Neural cell (in vitro differentiated cells): ENCODE data around the gene CHKB. TPM values are rescaled to one million over a fixed set of nuclear protein-coding genes. Genes with fewer than 3 reads are reported as not detected.

ENCODE experiments used
- H2AFZ ChIP-seq: fragments of 200-600, 300-800 bp; sonication (generic), shearing (Covaris generic); 2 replicates; pipeline ENCODE4 v1.6.0; 2014; ENCODE audit warnings: low read depth, mild to moderate bottlenecking, antibody characterized with exemption, low read length, moderate library complexity
- H3F3A ChIP-seq: fragments of 200-600 bp; shearing (Covaris generic); 2 replicates; pipeline ENCODE4 v1.6.1; 2016; ENCODE audit warnings: mild to moderate bottlenecking, moderate library complexity, mixed read lengths, antibody characterized with exemption, low read length; ENCODE audit not compliant: insufficient read depth, poor library complexity, severe bottlenecking
- H3K27ac ChIP-seq: fragments of 200-600, 300-800 bp; sonication (generic), shearing (Covaris generic); 2 replicates; pipeline ENCODE4 v1.5.1; 2014; ENCODE audit warnings: mild to moderate bottlenecking, low read length, moderate library complexity
- H3K27me3 ChIP-seq: fragments of 300-800, 200-600 bp; sonication (generic), shearing (Covaris generic); 2 replicates; pipeline ENCODE4 v1.6.0; 2014; ENCODE audit warnings: mild to moderate bottlenecking, low read depth, low read length, moderate library complexity; ENCODE audit not compliant: insufficient read depth
- H3K36me3 ChIP-seq: fragments of 300-800, 200-600 bp; sonication (generic), shearing (Covaris generic); 2 replicates; pipeline ENCODE4 v1.5.1; 2014; ENCODE audit warnings: mild to moderate bottlenecking, antibody characterized with exemption, low read length, moderate library complexity; ENCODE audit not compliant: insufficient read depth
- H3K4me2 ChIP-seq: fragments of 300-800, 200-600 bp; sonication (generic), shearing (Covaris generic); 2 replicates; pipeline ENCODE4 v1.6.0; 2014; ENCODE audit warnings: mild to moderate bottlenecking, low read length
- H3K4me3 ChIP-seq: fragments of 300-800, 200-600 bp; sonication (generic), shearing (Covaris generic); 2 replicates; pipeline ENCODE4 v1.5.1; 2014; ENCODE audit warnings: mild to moderate bottlenecking, low read length, moderate library complexity
- H3K79me2 ChIP-seq: fragments of 200-600 bp; shearing (Covaris generic); replicated peaks from 2 replicates; pipeline ENCODE4 v1.6.0; 2014; ENCODE audit warnings: mild to moderate bottlenecking, low read length, moderate library complexity; ENCODE audit not compliant: insufficient read depth
- H3K9ac ChIP-seq: fragments of 300-800, 200-600 bp; sonication (generic), shearing (Covaris generic); 2 replicates; pipeline ENCODE4 v1.6.1; 2016; ENCODE audit warnings: mild to moderate bottlenecking, low read length, mixed read lengths
- H3K9me2 ChIP-seq: fragments of 200-600 bp; shearing (Covaris generic); 2 replicates; pipeline ENCODE4 v1.6.1; 2016; ENCODE audit warnings: mild to moderate bottlenecking, low read length, mixed read lengths; ENCODE audit not compliant: insufficient read depth
- H3K9me3 ChIP-seq: fragments of 200-600, 300-800 bp; sonication (generic), shearing (Covaris generic); 2 replicates; pipeline ENCODE4 v1.6.1; 2016; ENCODE audit warnings: mild to moderate bottlenecking, mixed run types, low read length, moderate library complexity, mixed read lengths
- H4K20me1 ChIP-seq: fragments of 200-600 bp; shearing (Covaris generic); 2 replicates; pipeline ENCODE4 v1.6.1; 2016; ENCODE audit warnings: mild to moderate bottlenecking, mixed run types; ENCODE audit not compliant: insufficient read depth
- CTCF ChIP-seq: fragments of 450-650 bp; IDR thresholded peaks from 2 replicates; pipeline ENCODE4 v1.5.1; 2014; ENCODE audit warnings: antibody characterized with exemption, mild to moderate bottlenecking, moderate library complexity; ENCODE audit not compliant: poor library complexity, severe bottlenecking
- EP300 ChIP-seq: fragments of 450-650 bp; conservative IDR thresholded peaks from 2 replicates; pipeline ENCODE4 v1.6.1; 2014; ENCODE audit warnings: antibody characterized with exemption, mild to moderate bottlenecking, moderate library complexity; ENCODE audit not compliant: poor library complexity, severe bottlenecking
- EZH2 ChIP-seq: fragments of 200-600, 300-800 bp; shearing (Covaris generic), sonication (generic); IDR thresholded peaks from 2 replicates; pipeline ENCODE4 v1.6.1; 2014; ENCODE audit warnings: antibody characterized with exemption, low read length, borderline replicate concordance, mild to moderate bottlenecking; ENCODE audit not compliant: insufficient read depth, poor library complexity, severe bottlenecking
- MXI1 ChIP-seq: fragments of 450-650 bp; conservative IDR thresholded peaks from 2 replicates; pipeline ENCODE4 v1.6.1; 2014; ENCODE audit warnings: antibody characterized with exemption, mild to moderate bottlenecking; ENCODE audit not compliant: poor library complexity, severe bottlenecking
- POLR2AphosphoS5 ChIP-seq: IDR thresholded peaks from 2 replicates; pipeline ENCODE4 v1.6.1; 2012
- RAD21 ChIP-seq: fragments of 450-650 bp; conservative IDR thresholded peaks from 2 replicates; pipeline ENCODE4 v1.6.1; 2014; ENCODE audit warnings: antibody characterized with exemption, mild to moderate bottlenecking, moderate library complexity
- REST ChIP-seq: IDR thresholded peaks from 2 replicates; pipeline ENCODE4 v1.6.1; 2012; ENCODE audit warnings: borderline replicate concordance
- SMC3 ChIP-seq: fragments of 450-650 bp; conservative IDR thresholded peaks from 2 replicates; pipeline ENCODE4 v1.6.1; 2014; ENCODE audit warnings: antibody characterized with exemption, mild to moderate bottlenecking, moderate library complexity; ENCODE audit not compliant: poor library complexity
- TAF1 ChIP-seq: IDR thresholded peaks from 2 replicates; pipeline ENCODE4 v1.6.1; 2012; ENCODE audit warnings: low read depth
- polyA plus RNA-seq: library from polyadenylated mRNA; depleted of rRNA; stranded (reverse); fragments of >200 nt; gene quantifications from 2 replicates; pipeline ENCODE4 v1.2.3, GENCODE V29; 2014

CHKB gene
- polyA plus RNA-seq, 1 donor from 2014 or later: 173 TPM

- Histone ChIP-seq H3K9me2 (no peaks in the 10 kb centered on the region), H3K27me3 (no peaks in the 10 kb centered on the region), H3K4me2 (peak overlapping the region; percentile 41), H3K9ac (peak overlapping the region; percentile 89), H3F3A (no peaks in the 10 kb centered on the region), H3K4me3 (peak overlapping the region; percentile 93), H3K9me3 (no peaks in the 10 kb centered on the region), H2AFZ (no peak overlapping the region), H4K20me1 (no peaks in the 10 kb centered on the region), H3K36me3 (no peaks in the 10 kb centered on the region), H3K79me2 (no peaks in the 10 kb centered on the region), H3K27ac (peak overlapping the region; percentile 73)
- no peak for TF ChIP-seq TAF1
- TF ChIP-seq MXI1: no peak
- TF ChIP-seq POLR2AphosphoS5: no peak
- no peak for TF ChIP-seq REST
- TF ChIP-seq SMC3: no peak
- TF ChIP-seq CTCF: no peak
- TF ChIP-seq RAD21: no peak
- TF ChIP-seq EP300: no peak
- TF ChIP-seq EZH2: no peak
These were observed 19.2 kb upstream of the CHKB start for GRCh38 chr22:50601669-50602337.

- Histone ChIP-seq H3K9ac (peak overlapping the region; percentile 89), H2AFZ (peak overlapping the region; percentile 51), H3F3A (no peaks in the 10 kb centered on the region), H3K27ac (peak overlapping the region; percentile 73), H3K79me2 (no peaks in the 10 kb centered on the region), H4K20me1 (no peaks in the 10 kb centered on the region), H3K4me2 (peak overlapping the region; percentile 59), H3K27me3 (no peaks in the 10 kb centered on the region), H3K4me3 (peak overlapping the region; percentile 93), H3K9me3 (no peaks in the 10 kb centered on the region), H3K9me2 (no peaks in the 10 kb centered on the region), H3K36me3 (no peaks in the 10 kb centered on the region)
- TF ChIP-seq EP300 (no peak), REST (no peak), CTCF (no peak), TAF1 (no peak), RAD21 (no peak), MXI1 (no peak), EZH2 (no peak), POLR2AphosphoS5 (no peak), SMC3 (no peak)
These were observed 18.5 kb upstream of the CHKB start for GRCh38 chr22:50600967-50601668.
